Mucosa of descending colon (tissue), 3 donors: ENCODE results near the gene DAZL. TPM values are rescaled to one million over a fixed set of nuclear protein-coding genes. Genes with fewer than 3 reads are reported as not detected.

Source experiments
- ATAC-seq: fragments of 200-7000 bp; cut with Tn5 transposase; one replicate; pipeline ENCODE4 v1.9.1; 2020; ENCODE audit warnings: mild to moderate bottlenecking, moderate library complexity
- DNase-seq, 3 donors: peaks; one replicate each; pipeline ENCODE4 v3.0.0-alpha.2; 2020
- H3K36me3 ChIP-seq: fragments of 200-600 bp; one replicate; pipeline ENCODE4 v1.8.0; 2021; ENCODE audit warnings: low read depth, mild to moderate bottlenecking
- H3K4me1 ChIP-seq: fragments of 200-600 bp; one replicate; pipeline ENCODE4 v1.8.0; 2021; ENCODE audit warnings: low read depth, mild to moderate bottlenecking
- H3K4me3 ChIP-seq: fragments of 200-600 bp; one replicate; pipeline ENCODE4 v1.8.0; 2021; ENCODE audit warnings: mild to moderate bottlenecking
- H3K9me3 ChIP-seq: fragments of 200-600 bp; one replicate; pipeline ENCODE4 v1.8.0; 2021; ENCODE audit warnings: mild to moderate bottlenecking
- CTCF ChIP-seq: fragments of 200-600 bp; IDR thresholded peaks from one replicate; pipeline ENCODE4 v1.8.0; 2022; ENCODE audit warnings: antibody characterized with exemption, mild to moderate bottlenecking
- intact Hi-C, 2 donors: fragments of 100-400 bp; cut with DNase I in 1 of 2; cut with micrococcal nuclease in 1 of 2; formaldehyde crosslinking; loops; one replicate each; pipeline versions ENCODE4 v1.11.0 to v1.11.1; 2022; cut with DNase I, micrococcal nuclease
- total RNA-seq, 3 donors: library from RNA; stranded (reverse); fragmentation: NEBNext Ultra II Directional in 2 of 3; extraction: Animal tissue kit (Norgen Biotek cat#: 25700) in 2 of 3; gene quantifications; one replicate each; pipeline versions ENCODE4 v1.2.1 to v1.2.4, GENCODE V29; 2021 to 2023
- donor health status: DM: no; HTN: no; CAD: no; lungs with moderate emphysema.
- donor health status: DM: no; HTN: no; CAD: no.
- donor health status: DM: no; HTN: yes; CAD: no.

Gene DAZL
- total RNA-seq, 3 donors from 2014 or later = 0.22 TPM; not detected in 2

- Histone ChIP-seq H3K4me1 (no peaks in the 10 kb centered on the region), H3K4me3 (no peak overlapping the region), H3K9me3 (no peaks in the 10 kb centered on the region), H3K36me3 (no peaks in the 10 kb centered on the region)
- TF ChIP-seq CTCF = no peak
- intact Hi-C loops = loop anchor here (5.0 to 10.0 kb wide), 2 partner anchors 258 to 265 kb away; no protein-coding TSS in a partner anchor
- no peak for DNase-seq
- no peak for ATAC-seq
Measured at GRCh38 chr3:16552757-16553156, 52.5 kb downstream of the DAZL start.

GRCh38 chr3:16551342-16551976 is 53.8 kb downstream of the DAZL start:
- DNase-seq (no peak), ATAC-seq (no peak)
- no peak for TF ChIP-seq CTCF

GRCh38 chr3:16550676-16551341 is 54.4 kb downstream of the DAZL start:
- Histone ChIP-seq H3K9me3 (no peaks in the 10 kb centered on the region), H3K4me3 (no peak overlapping the region), H3K4me1 (no peaks in the 10 kb centered on the region), H3K36me3 (no peaks in the 10 kb centered on the region)
- peak; percentile 94 for ATAC-seq
- peak; percentile 63 for TF ChIP-seq CTCF
- peak in 1 of 3 donors; percentile 89 for DNase-seq
- intact Hi-C loops = loop anchor here (5.0 to 10.0 kb wide), 2 partner anchors 256 to 264 kb away; no protein-coding TSS in a partner anchor

More at GRCh38 chr3:16551342-16551976, 53.8 kb downstream of the DAZL start:
- no peak overlapping the region for H3K4me3 ChIP-seq
- no peaks in the 10 kb centered on the region for H3K36me3 ChIP-seq
- no peaks in the 10 kb centered on the region for H3K4me1 ChIP-seq
- intact Hi-C loops = loop anchor here (5.0 to 10.0 kb wide), 2 partner anchors 257 to 264 kb away; no protein-coding TSS in a partner anchor
- no peaks in the 10 kb centered on the region for H3K9me3 ChIP-seq

- H3K9me3 ChIP-seq = no peaks in the 10 kb centered on the region
- DNase-seq = no peak
- no peak for ATAC-seq
- intact Hi-C loops = loop anchor here (5.0 to 10.0 kb wide), 2 partner anchors 255 to 263 kb away; no protein-coding TSS in a partner anchor
- H3K4me1 ChIP-seq = no peaks in the 10 kb centered on the region
- no peak for TF ChIP-seq CTCF
- H3K36me3 ChIP-seq = no peaks in the 10 kb centered on the region
- H3K4me3 ChIP-seq = no peak overlapping the region
Measured at GRCh38 chr3:16550305-16550675, 54.9 kb downstream of the DAZL start.

- no peaks in the 10 kb centered on the region for H3K4me1 ChIP-seq
- no peaks in the 10 kb centered on the region for H3K36me3 ChIP-seq
- intact Hi-C loops = no loop called here
- TF ChIP-seq CTCF = no peak
- no peak overlapping the region for H3K4me3 ChIP-seq
- no peaks in the 10 kb centered on the region for H3K9me3 ChIP-seq
- DNase-seq = no peak
- no peak for ATAC-seq
Measured at GRCh38 chr3:16548721-16549120, 56.5 kb downstream of the DAZL start.
